ENCODE data around the gene UXS1. TPM values are rescaled to one million over a fixed set of nuclear protein-coding genes. Genes with fewer than 3 reads are reported as not detected.

The UXS1 gene
- total and polyA plus RNA-seq, 2 donors from 2014 or later: 56.6 to 74.4 TPM

DNA sequence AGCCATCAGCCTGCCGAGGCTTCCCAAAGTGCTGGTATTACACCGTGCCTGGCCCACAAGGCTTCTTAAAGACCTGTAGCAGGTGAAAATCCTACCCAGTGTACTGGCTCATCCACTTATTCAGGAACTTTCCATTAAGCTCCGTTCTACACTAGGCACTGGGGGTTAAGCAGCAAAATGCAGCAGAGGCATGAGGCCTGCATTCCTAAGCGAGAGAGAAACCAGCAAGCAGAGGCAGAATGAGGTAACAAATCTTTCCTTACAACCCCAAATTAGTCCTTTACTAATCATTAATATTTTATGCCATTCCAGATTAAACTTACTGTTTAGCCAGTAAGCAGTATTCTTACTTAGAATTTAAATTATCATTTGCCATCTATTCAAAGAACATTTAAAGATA lies 32.8 kb downstream of the UXS1 start:
- Histone ChIP-seq H3K4me3 (ENCODE audit: low read length in 3 of 3) (no peak overlapping the region), H3K9me3 (ENCODE audit: control insufficient read depth in 2 of 3, insufficient read depth in 1 of 3, low read length in 3 of 3) (no peaks in the 10 kb centered on the region), H3K27ac (ENCODE audit: low read depth in 2 of 2, low read length in 2 of 2) (peak overlapping the region; percentile 85 to 94), H3K27me3 (ENCODE audit: control insufficient read depth, insufficient read depth, low read length) (no peaks in the 10 kb centered on the region), H3K4me1 (ENCODE audit: control insufficient read depth in 2 of 3, insufficient read depth in 2 of 3, low read depth in 1 of 3, low read length in 3 of 3) (peaks cover 6 to 20% (median 6%) of the 10 kb centered on the region in 3 donors), H3K36me3 (ENCODE audit: control insufficient read depth in 2 of 3, insufficient read depth in 3 of 3, low read length in 3 of 3) (peaks cover 0 to 9% (median 2%) of the 10 kb centered on the region in 3 donors), H3K9ac (ENCODE audit: low read length in 3 of 3) (peak overlapping the region in 1 of 3 donors; percentile 57)
- intact Hi-C loops (cut with DNase I): no loop called here
- DNase-seq (no peak), FAIRE-seq (no peak)
- TF ChIP-seq CTCF (IDR thresholded peaks at IDR 0.05; ENCODE audit: borderline replicate concordance, extremely low read depth, insufficient read depth): no peak

GRCh38 chr2:106160786-106161261 lies 33.3 kb downstream of the UXS1 start:
- TF ChIP-seq CTCF (IDR thresholded peaks at IDR 0.05; ENCODE audit: borderline replicate concordance, extremely low read depth, insufficient read depth): no peak
- Histone ChIP-seq H3K27ac (ENCODE audit: low read depth in 2 of 2, low read length in 2 of 2) (peak overlapping the region; percentile 85 to 94), H3K9me3 (ENCODE audit: control insufficient read depth in 2 of 3, insufficient read depth in 1 of 3, low read length in 3 of 3) (no peaks in the 10 kb centered on the region), H3K9ac (ENCODE audit: low read length in 3 of 3) (peak overlapping the region in 1 of 3 donors; percentile 57), H3K36me3 (ENCODE audit: control insufficient read depth in 2 of 3, insufficient read depth in 3 of 3, low read length in 3 of 3) (peaks cover 0 to 9% (median 2%) of the 10 kb centered on the region in 3 donors), H3K27me3 (ENCODE audit: control insufficient read depth, insufficient read depth, low read length) (no peaks in the 10 kb centered on the region), H3K4me3 (ENCODE audit: low read length in 3 of 3) (peak overlapping the region in 1 of 3 donors; percentile 26), H3K4me1 (ENCODE audit: control insufficient read depth in 2 of 3, insufficient read depth in 2 of 3, low read depth in 1 of 3, low read length in 3 of 3) (peaks cover 6 to 20% (median 6%) of the 10 kb centered on the region in 3 donors)
- intact Hi-C loops (cut with DNase I): no loop called here
- DNase-seq: no peak
- no peak for FAIRE-seq

DNA sequence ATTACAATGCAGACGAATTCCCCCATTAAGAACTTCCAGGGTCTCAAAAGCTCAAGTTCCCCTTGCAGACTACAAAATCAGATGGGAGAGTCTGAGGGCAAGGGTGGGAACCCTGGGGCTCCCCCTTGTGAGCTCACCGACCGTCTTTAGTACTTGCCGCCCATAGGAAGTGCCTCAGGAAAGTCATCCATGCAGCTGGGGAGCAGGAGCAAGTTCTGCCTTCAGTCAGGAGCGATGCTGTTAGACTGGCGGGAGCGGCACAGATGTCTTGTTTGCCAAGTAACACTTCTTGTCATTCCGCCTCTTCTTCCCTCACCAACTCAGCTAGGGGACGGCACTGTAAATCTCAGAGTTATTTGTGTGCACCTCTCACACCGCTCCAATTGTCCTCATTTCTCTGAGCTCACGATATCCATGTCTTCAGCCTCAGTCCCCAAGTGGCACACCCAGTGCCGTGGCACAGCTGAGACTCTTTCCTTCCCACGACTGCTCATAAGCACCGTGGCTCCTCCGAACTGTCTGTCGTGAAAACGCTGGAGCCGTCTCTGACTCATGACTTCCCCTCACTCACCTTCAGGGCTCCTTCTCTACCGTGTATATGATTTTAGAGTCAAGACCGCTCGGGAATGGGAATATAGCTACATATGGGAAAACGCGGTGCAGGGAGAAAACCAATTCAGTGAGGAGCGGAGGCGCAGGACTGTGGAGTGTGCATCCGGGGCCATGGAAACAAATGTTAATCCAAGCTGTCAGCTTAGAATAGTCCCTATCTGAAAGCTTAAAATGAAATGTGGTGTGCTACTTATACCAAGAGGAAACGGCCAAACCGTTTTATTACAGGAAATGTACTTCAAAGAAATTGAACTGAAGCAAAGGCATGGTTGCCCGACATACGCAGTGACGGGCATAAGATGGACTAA lies 34.0 kb downstream of the UXS1 start:
- Histone ChIP-seq H3K27me3 (ENCODE audit: control insufficient read depth, insufficient read depth, low read length) (no peaks in the 10 kb centered on the region), H3K4me1 (ENCODE audit: control insufficient read depth in 2 of 3, insufficient read depth in 2 of 3, low read depth in 1 of 3, low read length in 3 of 3) (peaks cover 6 to 20% (median 6%) of the 10 kb centered on the region in 3 donors), H3K27ac (ENCODE audit: low read depth in 2 of 2, low read length in 2 of 2) (peak overlapping the region; percentile 85 to 94), H3K4me3 (ENCODE audit: low read length in 3 of 3) (peak overlapping the region in 1 of 3 donors; percentile 26), H3K36me3 (ENCODE audit: control insufficient read depth in 2 of 3, insufficient read depth in 3 of 3, low read length in 3 of 3) (peaks cover 0 to 9% (median 2%) of the 10 kb centered on the region in 3 donors), H3K9ac (ENCODE audit: low read length in 3 of 3) (peak overlapping the region in 1 of 3 donors; percentile 57), H3K9me3 (ENCODE audit: control insufficient read depth in 2 of 3, insufficient read depth in 1 of 3, low read length in 3 of 3) (no peaks in the 10 kb centered on the region)
- no peak for FAIRE-seq
- TF ChIP-seq CTCF (IDR thresholded peaks at IDR 0.05; ENCODE audit: borderline replicate concordance, extremely low read depth, insufficient read depth): no peak
- intact Hi-C loops (cut with DNase I): no loop called here
- no peak for DNase-seq
